GM12891 (cell line): Measurements from ENCODE around the gene AZI2.

Experiments used
- POLR2A ChIP-seq: IDR thresholded peaks from 2 replicates; pipeline ENCODE4 v1.6.1; 2011; ENCODE audit warnings: low read depth, low read length, control low read depth
- POLR2AphosphoS5 ChIP-seq: IDR thresholded peaks from 2 replicates; pipeline ENCODE4 v1.6.1; 2011; ENCODE audit warnings: low read depth, low read length, control low read depth
- TAF1 ChIP-seq: IDR thresholded peaks from 2 replicates; pipeline ENCODE4 v1.6.1; 2011; ENCODE audit warnings: low read depth, low read length, control low read depth

GRCh38 chr3:28286595-28286994, 62.0 kb downstream of the AZI2 start:
- no peak for TF ChIP-seq POLR2A
- no peak for TF ChIP-seq POLR2AphosphoS5
- TF ChIP-seq TAF1, result no peak
